Measurements from ENCODE around the gene TAF8. TPM values are rescaled to one million over a fixed set of nuclear protein-coding genes. Genes with fewer than 3 reads are reported as not detected.

Gene TAF8
- total RNA-seq, 1 donor from 2014 or later = 36.8 TPM

- DNase-seq (ENCODE audit: low spot score) = no peak
These were observed 44.8 kb downstream of the TAF8 start for GRCh38 chr6:42095094-42095493.

GRCh38 chr6:42095776-42096541 is 45.6 kb downstream of the TAF8 start:
- DNase-seq (ENCODE audit: low spot score) = no peak

- DNase-seq (ENCODE audit: low spot score) = no peak
These were observed 49.2 kb downstream of the TAF8 start for GRCh38 chr6:42099340-42100028.

- DNase-seq (ENCODE audit: low spot score) = no peak
These were observed 49.9 kb downstream of the TAF8 start for GRCh38 chr6:42100029-42100901.

GRCh38 chr6:42101186-42101657 is 50.9 kb downstream of the TAF8 start:
- DNase-seq (ENCODE audit: low spot score) = no peak

- no peak for DNase-seq (ENCODE audit: low spot score)
These were observed 52.9 kb downstream of the TAF8 start for GRCh38 chr6:42103216-42103615.

GRCh38 chr6:42103753-42104094 is 53.4 kb downstream of the TAF8 start:
- DNase-seq (ENCODE audit: low spot score) = no peak

- no peak for DNase-seq (ENCODE audit: low spot score)
These were observed 53.9 kb downstream of the TAF8 start for GRCh38 chr6:42104095-42104803.

- no peak for DNase-seq (ENCODE audit: low spot score)
These were observed 54.4 kb downstream of the TAF8 start for GRCh38 chr6:42104804-42105125.

- no peak for DNase-seq (ENCODE audit: low spot score)
These were observed 54.9 kb downstream of the TAF8 start for GRCh38 chr6:42105156-42105648.

- DNase-seq (ENCODE audit: low spot score) = no peak
These were observed 55.4 kb downstream of the TAF8 start for GRCh38 chr6:42105709-42106108.

- no peak for DNase-seq (ENCODE audit: low spot score)
These were observed 56.0 kb downstream of the TAF8 start for GRCh38 chr6:42106112-42107023.

- no peak for DNase-seq (ENCODE audit: low spot score)
These were observed 57.7 kb downstream of the TAF8 start for GRCh38 chr6:42108071-42108470.

GRCh38 chr6:42110683-42111082 is 60.4 kb downstream of the TAF8 start:
- DNase-seq (ENCODE audit: low spot score) = no peak

- no peak for DNase-seq (ENCODE audit: low spot score)
These were observed 62.0 kb downstream of the TAF8 start for GRCh38 chr6:42112351-42112750.

GRCh38 chr6:42113936-42114636 is 63.8 kb downstream of the TAF8 start:
- DNase-seq (ENCODE audit: low spot score) = no peak

GRCh38 chr6:42117843-42118161 is 67.5 kb downstream of the TAF8 start:
- no peak for DNase-seq (ENCODE audit: low spot score)

GRCh38 chr6:42118162-42119001 is 68.1 kb downstream of the TAF8 start:
- DNase-seq (ENCODE audit: low spot score) = no peak

All from mesenteric fat pad (tissue), 1 donor.